Mesangial cell (primary cell): ENCODE results near the gene HHIP. TPM values are rescaled to one million over a fixed set of nuclear protein-coding genes. Genes with fewer than 3 reads are reported as not detected.

Source experiments
- total RNA-seq: library from RNA; depleted of rRNA; stranded (reverse); fragments of >200 nt; gene quantifications from 2 replicates; pipeline ENCODE4 v1.2.3, GENCODE V29; 2015

HHIP gene, protein sequence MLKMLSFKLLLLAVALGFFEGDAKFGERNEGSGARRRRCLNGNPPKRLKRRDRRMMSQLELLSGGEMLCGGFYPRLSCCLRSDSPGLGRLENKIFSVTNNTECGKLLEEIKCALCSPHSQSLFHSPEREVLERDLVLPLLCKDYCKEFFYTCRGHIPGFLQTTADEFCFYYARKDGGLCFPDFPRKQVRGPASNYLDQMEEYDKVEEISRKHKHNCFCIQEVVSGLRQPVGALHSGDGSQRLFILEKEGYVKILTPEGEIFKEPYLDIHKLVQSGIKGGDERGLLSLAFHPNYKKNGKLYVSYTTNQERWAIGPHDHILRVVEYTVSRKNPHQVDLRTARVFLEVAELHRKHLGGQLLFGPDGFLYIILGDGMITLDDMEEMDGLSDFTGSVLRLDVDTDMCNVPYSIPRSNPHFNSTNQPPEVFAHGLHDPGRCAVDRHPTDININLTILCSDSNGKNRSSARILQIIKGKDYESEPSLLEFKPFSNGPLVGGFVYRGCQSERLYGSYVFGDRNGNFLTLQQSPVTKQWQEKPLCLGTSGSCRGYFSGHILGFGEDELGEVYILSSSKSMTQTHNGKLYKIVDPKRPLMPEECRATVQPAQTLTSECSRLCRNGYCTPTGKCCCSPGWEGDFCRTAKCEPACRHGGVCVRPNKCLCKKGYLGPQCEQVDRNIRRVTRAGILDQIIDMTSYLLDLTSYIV
- total RNA-seq: 9.8 and 30.3 TPM in 2 replicates

DNA sequence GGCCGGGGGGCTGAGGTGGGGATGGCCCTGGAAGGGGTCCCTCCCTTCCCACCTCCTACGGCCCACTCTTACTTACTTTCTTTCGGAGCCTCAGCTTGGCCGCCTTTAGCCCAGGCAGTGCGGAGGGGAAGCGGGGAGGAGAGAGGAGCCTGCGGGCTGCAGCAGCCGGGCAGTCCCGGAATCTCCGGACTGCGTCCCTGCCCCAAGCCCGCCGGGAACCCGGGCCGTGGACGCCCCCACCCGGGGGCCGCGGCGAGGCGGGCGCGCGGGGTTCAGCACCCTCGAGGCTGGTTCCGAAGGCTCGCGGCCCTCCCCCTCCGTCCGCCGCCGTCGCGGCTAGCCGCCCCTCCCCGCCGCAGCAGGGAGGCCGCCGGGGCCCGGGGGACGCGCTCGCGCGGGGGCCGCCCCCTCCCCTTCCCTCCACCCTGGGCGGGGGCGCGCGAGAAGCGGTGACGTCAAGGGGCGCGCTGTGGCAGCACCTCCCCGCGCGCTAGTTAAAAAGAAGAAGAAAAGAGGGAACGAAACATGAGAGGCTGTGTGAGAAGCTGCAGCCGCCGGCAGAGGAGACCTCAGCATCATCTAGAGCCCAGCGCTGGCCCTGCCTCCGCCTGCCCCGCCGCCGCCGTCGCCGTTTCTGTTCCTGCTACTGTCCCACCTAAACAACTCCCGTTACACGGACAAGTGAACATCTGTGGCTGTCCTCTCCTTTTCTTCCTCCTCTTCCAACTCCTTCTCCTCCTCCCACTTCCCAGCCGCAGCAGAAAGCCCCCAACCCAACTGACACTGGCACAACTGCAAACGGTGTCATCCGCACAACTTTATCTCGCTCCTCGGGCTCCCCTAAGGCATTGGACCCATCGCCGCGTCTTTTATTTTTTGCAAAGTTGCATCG is at the start of gene HHIP:
HHIP (plus strand) TSS at position 526 of the 892 bp plus-strand sequence. CDS start 520 bp downstream, outside the sequence.

